ENCODE results near the gene AFTPH. TPM values are rescaled to one million over a fixed set of nuclear protein-coding genes. Genes with fewer than 3 reads are reported as not detected.
A peak's percentile ranks its signal among the peaks of the same experiment; 100 is the strongest.

The AFTPH gene
- total RNA-seq, 1 experiment from 2014 or later: 13.5 TPM

DNA sequence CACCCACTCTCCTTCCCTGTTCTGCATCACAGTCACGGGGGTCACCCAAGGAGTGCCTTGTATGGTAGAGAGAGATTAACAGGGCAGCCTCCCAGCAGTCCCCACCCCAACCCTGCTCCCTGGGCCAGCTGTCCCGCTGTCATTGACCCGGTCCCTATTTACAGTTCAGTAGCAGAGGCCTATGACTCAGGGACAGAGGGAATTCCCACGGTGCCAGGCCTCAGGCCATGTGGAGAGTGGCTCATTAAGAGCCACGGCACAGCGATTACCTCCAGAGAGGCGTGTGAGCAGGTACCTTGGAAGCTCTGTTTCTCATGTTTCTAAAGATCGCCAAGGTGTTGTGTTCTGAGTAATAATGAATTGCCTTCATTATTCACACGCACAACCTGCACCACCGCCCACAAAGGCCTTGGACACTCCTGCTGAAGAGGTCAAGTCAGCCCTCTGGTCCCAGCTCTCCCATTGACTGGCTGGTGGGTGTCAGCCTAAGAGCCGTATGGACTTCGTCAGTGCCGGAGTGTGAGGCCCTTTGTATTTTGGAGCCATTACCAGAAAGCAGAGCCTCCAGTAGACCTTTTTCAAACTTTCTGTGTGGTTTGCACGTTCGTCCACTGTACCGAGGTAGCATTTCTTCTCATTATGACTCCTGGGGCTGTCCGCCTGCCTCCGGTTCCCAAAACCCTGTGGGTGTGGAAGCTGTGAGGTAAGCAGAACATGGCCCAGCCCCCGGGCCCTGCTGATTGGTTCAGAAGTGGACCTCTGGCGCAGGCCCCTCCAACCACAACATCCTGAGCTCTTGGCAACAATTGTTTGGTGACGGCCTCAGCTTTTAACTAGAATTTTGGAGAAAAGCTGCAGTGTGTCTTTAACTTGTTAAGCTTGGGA is 82.6 kb downstream of the AFTPH start:
- Histone ChIP-seq H2BK120ac (ENCODE audit: low read depth, low read length, poor library complexity, severe bottlenecking) (no peak overlapping the region), H4K8ac (replicated peaks; ENCODE audit: insufficient read length, low read depth, low read length) (no peak overlapping the region), H2BK5ac (ENCODE audit: insufficient read length, low read length) (no peak overlapping the region), H3K27ac (ENCODE audit: insufficient read length, low read depth, low read length) (no peak overlapping the region), H2BK12ac (ENCODE audit: insufficient read length, low read depth, low read length) (no peak overlapping the region), H4K5ac (ENCODE audit: insufficient read length, low read depth, low read length) (no peak overlapping the region), H2AFZ (ENCODE audit: low read length) (no peak overlapping the region), H4K20me1 (ENCODE audit: control insufficient read depth, insufficient read depth, insufficient read length) (no peaks in the 10 kb centered on the region), H4K91ac (ENCODE audit: insufficient read length, low read depth, low read length) (no peak overlapping the region), H3K23ac (ENCODE audit: insufficient read length, low read depth, low read length) (no peak overlapping the region), H3K4me2 (ENCODE audit: insufficient read depth, insufficient read length, low read length) (no peak overlapping the region), H2BK20ac (ENCODE audit: low read depth, low read length, poor library complexity, severe bottlenecking) (no peak overlapping the region), H3K79me1 (ENCODE audit: insufficient read depth, low read depth, low read length, poor library complexity, severe bottlenecking) (no peaks in the 10 kb centered on the region), H3K56ac (ENCODE audit: insufficient read length, low read depth, low read length) (no peak overlapping the region), H3K14ac (ENCODE audit: insufficient read depth, low read length) (no peak overlapping the region), H2BK15ac (ENCODE audit: low read depth, low read length) (no peak overlapping the region), H3K27me3 (ENCODE audit: insufficient read depth, low read length) (no peaks in the 10 kb centered on the region; the same call in 1 of the 2 replicates), H3K9me3 (ENCODE audit: control insufficient read depth, low read depth, low read length) (no peaks in the 10 kb centered on the region), H3K4me1 (ENCODE audit: insufficient read depth, low read length) (no peaks in the 10 kb centered on the region), H3K9ac (ENCODE audit: extremely low read depth, insufficient read length, low read length) (no peak overlapping the region), H3K18ac (ENCODE audit: insufficient read length, low read depth, low read length) (no peak overlapping the region), H3T11ph (ENCODE audit: low read length) (no peak overlapping the region), H3K79me2 (ENCODE audit: insufficient read depth, low read length) (no peaks in the 10 kb centered on the region), H3K23me2 (ENCODE audit: insufficient read length, low read depth, low read length, poor library complexity, severe bottlenecking) (peaks cover 2% of the 10 kb centered on the region), H3K4ac (ENCODE audit: low read depth, low read length) (no peak overlapping the region), H2AK5ac (ENCODE audit: insufficient read length, low read length) (no peak overlapping the region)
- Mint-ChIP-seq H3K9me3 (peaks cover 4 to 7% of the 10 kb centered on the region in 2 experiments; a peak in 4 of 5 replicates), H3K27ac (no peak overlapping the region), H3K4me1 (peaks cover 8 to 21% of the 10 kb centered on the region in 2 experiments; a peak in 3 of 4 replicates), H3K27me3 (ENCODE audit: low read depth) (peaks cover 37% of the 10 kb centered on the region), H3K36me3 (ENCODE audit: insufficient read depth in 1 of 3, low read depth in 3 of 3) (peaks cover 4 to 12% (median 4%) of the 10 kb centered on the region in 3 experiments; a peak in 4 of 7 replicates), H3K4me3 (no peak overlapping the region; a peak in 1 of 5 replicates)
- TF ChIP-seq, protein P1, sequence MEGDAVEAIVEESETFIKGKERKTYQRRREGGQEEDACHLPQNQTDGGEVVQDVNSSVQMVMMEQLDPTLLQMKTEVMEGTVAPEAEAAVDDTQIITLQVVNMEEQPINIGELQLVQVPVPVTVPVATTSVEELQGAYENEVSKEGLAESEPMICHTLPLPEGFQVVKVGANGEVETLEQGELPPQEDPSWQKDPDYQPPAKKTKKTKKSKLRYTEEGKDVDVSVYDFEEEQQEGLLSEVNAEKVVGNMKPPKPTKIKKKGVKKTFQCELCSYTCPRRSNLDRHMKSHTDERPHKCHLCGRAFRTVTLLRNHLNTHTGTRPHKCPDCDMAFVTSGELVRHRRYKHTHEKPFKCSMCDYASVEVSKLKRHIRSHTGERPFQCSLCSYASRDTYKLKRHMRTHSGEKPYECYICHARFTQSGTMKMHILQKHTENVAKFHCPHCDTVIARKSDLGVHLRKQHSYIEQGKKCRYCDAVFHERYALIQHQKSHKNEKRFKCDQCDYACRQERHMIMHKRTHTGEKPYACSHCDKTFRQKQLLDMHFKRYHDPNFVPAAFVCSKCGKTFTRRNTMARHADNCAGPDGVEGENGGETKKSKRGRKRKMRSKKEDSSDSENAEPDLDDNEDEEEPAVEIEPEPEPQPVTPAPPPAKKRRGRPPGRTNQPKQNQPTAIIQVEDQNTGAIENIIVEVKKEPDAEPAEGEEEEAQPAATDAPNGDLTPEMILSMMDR (conservative IDR thresholded peaks at IDR 0.05): no peak
- no CpG with 5 or more reads among the region's 21 CpGs for WGBS (ENCODE audit: extremely low coverage, insufficient read length, low lambda C conversion rate)
- peak; percentile 87 for DNase-seq

Data from H9 (cell line).